K562 (cell line): ENCODE measurements around the gene PODN. TPM values are rescaled to one million over a fixed set of nuclear protein-coding genes. Genes with fewer than 3 reads are reported as not detected.

ENCODE experiments used
- ATAC-seq: fragments of 200-7000 bp; cut with Tn5 transposase; 3 replicates; pipeline ENCODE4 v1.9.1; 2020; ENCODE audit warnings: moderate library complexity
- BruUV-seq: library from RNA; stranded (reverse); fragments of 400-500 nt; replicated peaks from 2 replicates; lab custom pipeline; 2021; lab: Mats Ljungman, UMichigan
- CTCF ChIA-PET: fragments of 300-600 bp; formaldehyde crosslinking; extraction: SDS; loops from one replicate; lab custom pipeline; 2021; ENCODE audit warnings: low intra/inter-chr PET ratio; lab: Yijun Ruan, JAX
- POLR2A ChIA-PET: fragments of 300-600, 350-650 bp; sonication (Branson Sonifier 250); formaldehyde crosslinking; extraction: SDS; loops from one replicate; lab custom pipeline; 2021; ENCODE audit warnings: antibody characterized with exemption, inconsistent platforms; lab: Yijun Ruan, JAX
- DNase-seq, 4 experiments: peaks; one replicate each; pipeline versions ENCODE4 v3.0.0 to v3.0.0-alpha.2; 2011 to 2018; ENCODE audit warnings: low spot score in 3 of 4, mixed read lengths in 3 of 4; ENCODE audit errors: extremely low read depth in 1 of 4
- FAIRE-seq: peaks from 2 replicates; lab custom pipeline; 2011; peaks lifted over from hg19 to GRCh38; lab: Jason Lieb, UNC
- H2AFZ ChIP-seq: 2 replicates; pipeline ENCODE4 v1.6.0; 2011; ENCODE audit warnings: low read depth, low read length, control low read depth, inconsistent platforms
- H3K27ac ChIP-seq: fragments of 200-600 bp; 3 replicates; pipeline ENCODE4 v1.8.0; 2011; ENCODE audit warnings: low read depth, mild to moderate bottlenecking, control low read depth, inconsistent platforms, low read length, moderate library complexity, mixed read lengths; ENCODE audit errors: extremely low read depth
- H3K27me3 ChIP-seq, 2 experiments: fragments of 300-600 bp in 1 of 2; 2 replicates in 1 of 2; 3 replicates in 1 of 2; pipeline versions ENCODE4 v1.6.0 to v1.8.0; 2011; ENCODE audit warnings: inconsistent platforms in 2 of 2, low read length in 2 of 2, mild to moderate bottlenecking in 1 of 2, mixed read lengths in 1 of 2, moderate library complexity in 1 of 2; ENCODE audit not compliant: control insufficient read depth in 2 of 2, insufficient read depth in 2 of 2
- H3K36me3 ChIP-seq: fragments of 300-600 bp; 3 replicates; pipeline ENCODE4 v1.8.0; 2011; ENCODE audit warnings: mild to moderate bottlenecking, low read length, inconsistent platforms; ENCODE audit not compliant: control insufficient read depth, insufficient read depth
- H3K4me1 ChIP-seq, 2 experiments: fragments of 200-600 bp in 1 of 2; replicated peaks in 1 of 2; 2 replicates in 1 of 2; 3 replicates in 1 of 2; pipeline versions ENCODE4 v1.5.1 to v1.8.0; 2011; ENCODE audit warnings: inconsistent platforms in 2 of 2, low read length in 2 of 2, mild to moderate bottlenecking in 1 of 2, mixed read lengths in 1 of 2, moderate library complexity in 1 of 2; ENCODE audit not compliant: control insufficient read depth in 2 of 2, insufficient read depth in 2 of 2
- H3K4me2 ChIP-seq: 2 replicates; pipeline ENCODE4 v1.6.1; 2011; ENCODE audit warnings: low read length, control low read depth, inconsistent platforms, mixed read lengths; ENCODE audit not compliant: insufficient read depth
- H3K4me3 ChIP-seq: fragments of 200-600 bp; sonication (generic), shearing (Covaris generic); 2 replicates; pipeline ENCODE4 v1.5.1; 2016; ENCODE audit warnings: control low read depth, inconsistent platforms
- H3K79me2 ChIP-seq: fragments of 200-600 bp; 3 replicates; pipeline ENCODE4 v1.8.0; 2011; ENCODE audit warnings: low read length, inconsistent platforms; ENCODE audit not compliant: control insufficient read depth, insufficient read depth
- H3K9ac ChIP-seq, 2 experiments: 2 replicates each; pipeline versions ENCODE4 v1.6.0 to v1.6.1; 2011; ENCODE audit warnings: low read depth in 2 of 2, low read length in 2 of 2, control low read depth in 1 of 2, inconsistent platforms in 1 of 2, mild to moderate bottlenecking in 1 of 2, mixed read lengths in 1 of 2; ENCODE audit not compliant: insufficient read depth in 1 of 2
- H3K9me1 ChIP-seq: one replicate; pipeline ENCODE4 v1.6.0; 2011; ENCODE audit warnings: inconsistent platforms, mild to moderate bottlenecking, low read length, moderate library complexity; ENCODE audit not compliant: control insufficient read depth, insufficient read depth
- H3K9me3 ChIP-seq: replicated peaks from 2 replicates; pipeline ENCODE4 v1.5.1; 2011; ENCODE audit warnings: low read depth, low read length, inconsistent platforms; ENCODE audit not compliant: control insufficient read depth, insufficient read depth
- H4K20me1 ChIP-seq: replicated peaks from 2 replicates; pipeline ENCODE4 v1.6.1; 2011; ENCODE audit warnings: low read length, inconsistent platforms, mixed read lengths; ENCODE audit not compliant: control insufficient read depth, insufficient read depth
- FOXP1 ChIP-seq: sonication (generic); formaldehyde crosslinking; IDR thresholded peaks from 2 replicates; pipeline ENCODE4 v1.8.0; 2022; ENCODE audit warnings: mild to moderate bottlenecking, missing genetic modification reagents
- JUND ChIP-seq, 2 experiments: IDR thresholded peaks; 2 replicates in 1 of 2; 3 replicates in 1 of 2; pipeline ENCODE4 v1.6.1; 2011; ENCODE audit warnings: borderline replicate concordance in 2 of 2, low read depth in 2 of 2, low read length in 2 of 2, improper control_type of control experiment in 1 of 2, missing biosample characterization in 1 of 2, missing genetic modification characterization in 1 of 2, missing genetic modification reagents in 1 of 2
- NCOR1 ChIP-seq: fragments of 450-650 bp; IDR thresholded peaks from 2 replicates; pipeline ENCODE4 v1.6.1; 2016; ENCODE audit warnings: mild to moderate bottlenecking, moderate library complexity
- NKRF ChIP-seq: fragments of 450-650 bp; IDR thresholded peaks from 2 replicates; pipeline ENCODE4 v1.6.1; 2016; ENCODE audit warnings: borderline replicate concordance
- PHB ChIP-seq: fragments of 250-450 bp; sonication (Bioruptor Pico); IDR thresholded peaks from 2 replicates; pipeline ENCODE4 v1.5.0; 2021
- PHB2 ChIP-seq: fragments of 450-650 bp; IDR thresholded peaks from 2 replicates; pipeline ENCODE4 v1.6.1; 2017; ENCODE audit warnings: low read depth
- SAFB2 ChIP-seq: fragments of 200-400 bp; formaldehyde crosslinking; IDR thresholded peaks from 2 replicates; pipeline ENCODE4 v1.6.1; 2018; ENCODE audit warnings: borderline replicate concordance, low read length, low read depth, moderate library complexity; ENCODE audit not compliant: severe bottlenecking
- U2AF1 ChIP-seq: fragments of 200-400 bp; formaldehyde crosslinking; optimal IDR thresholded peaks from 2 replicates; pipeline ENCODE3; 2017; ENCODE audit warnings: mild to moderate bottlenecking, low read depth, low read length, moderate library complexity
- VEZF1 ChIP-seq: fragments of 200-800 bp; sonication (Bioruptor generic); IDR thresholded peaks from 2 replicates; pipeline ENCODE4 v1.6.1; 2017; ENCODE audit warnings: missing genetic modification characterization, missing compliant biosample characterization
- ZNF431 ChIP-seq: sonication (generic); formaldehyde crosslinking; IDR thresholded peaks from 2 replicates; pipeline ENCODE4 v1.8.0; 2022; ENCODE audit warnings: mild to moderate bottlenecking, missing genetic modification reagents
- ZNF668 ChIP-seq: fragments of 250-450 bp; sonication (Bioruptor Pico); IDR thresholded peaks from 2 replicates; pipeline ENCODE4 v1.8.0; 2022; ENCODE audit warnings: mild to moderate bottlenecking, inconsistent platforms
- ZNF778 ChIP-seq: fragments of 450-650 bp; formaldehyde crosslinking; IDR thresholded peaks from 2 replicates; pipeline ENCODE4 v1.4.0; 2020; ENCODE audit warnings: mild to moderate bottlenecking, moderate library complexity
- WGBS: fragments of 100-300 bp; shearing (Covaris generic); methylation state at CpG from one replicate; pipeline ENCODE4 v1.1.6; 2016; ENCODE audit warnings: low coverage, mixed read lengths; ENCODE audit not compliant: insufficient coverage; ENCODE audit errors: missing lambda C conversion rate; 5-methylcytosine and 5-hydroxymethylcytosine counted together
- in situ Hi-C: fragments of 300-500 bp; cut with MboI; formaldehyde crosslinking; loops from 4 replicates; pipeline ENCODE4 v1.15.0; 2018; ENCODE audit warnings: inconsistent platforms, mixed read lengths
- intact Hi-C: fragments of 100-400 bp; cut with micrococcal nuclease; formaldehyde crosslinking; loops from 2 replicates; pipeline ENCODE4 v1.14.2; 2022
- polyA plus RNA-seq, 8 experiments: library from polyadenylated mRNA; depleted of rRNA in 4 of 8; stranded (reverse) in 5 of 8; unstranded in 3 of 8; fragments of >200 nt; fragmentation: Nextera tagmentation in 2 of 8; fragmentation: Illumina TruSeq in 1 of 8; extraction: Ambion mirVana in 2 of 8; extraction: Trizol in 1 of 8; gene quantifications; 2 replicates each; pipeline versions ENCODE4 v1.2.1 to v1.2.3, GENCODE V29; 2011 to 2014; ENCODE audit warnings: inconsistent platforms in 1 of 8, missing spikeins in 1 of 8
- total RNA-seq, 7 experiments: library from RNA; depleted of rRNA in 6 of 7; stranded (reverse); fragments of >200 nt in 6 of 7; fragmentation: Illumina TruSeq in 2 of 7; extraction: Trizol in 2 of 7; gene quantifications; 2 replicates each; pipeline versions ENCODE4 v1.2.1 to v1.2.3, GENCODE V29; 2011 to 2021; ENCODE audit warnings: low replicate concordance in 1 of 7
- TF ChIP-seq, protein P1 (sequence below): fragments of 250-450 bp; sonication (Bioruptor Pico); IDR thresholded peaks from 2 replicates; pipeline ENCODE4 v1.4.0; 2020; ENCODE audit warnings: mild to moderate bottlenecking, moderate library complexity

The PODN gene
- total and polyA plus RNA-seq, 9 of the 15 experiments (the other 6 are each of a cell fraction or from before 2014, with no cell fraction given): not detected

DNA sequence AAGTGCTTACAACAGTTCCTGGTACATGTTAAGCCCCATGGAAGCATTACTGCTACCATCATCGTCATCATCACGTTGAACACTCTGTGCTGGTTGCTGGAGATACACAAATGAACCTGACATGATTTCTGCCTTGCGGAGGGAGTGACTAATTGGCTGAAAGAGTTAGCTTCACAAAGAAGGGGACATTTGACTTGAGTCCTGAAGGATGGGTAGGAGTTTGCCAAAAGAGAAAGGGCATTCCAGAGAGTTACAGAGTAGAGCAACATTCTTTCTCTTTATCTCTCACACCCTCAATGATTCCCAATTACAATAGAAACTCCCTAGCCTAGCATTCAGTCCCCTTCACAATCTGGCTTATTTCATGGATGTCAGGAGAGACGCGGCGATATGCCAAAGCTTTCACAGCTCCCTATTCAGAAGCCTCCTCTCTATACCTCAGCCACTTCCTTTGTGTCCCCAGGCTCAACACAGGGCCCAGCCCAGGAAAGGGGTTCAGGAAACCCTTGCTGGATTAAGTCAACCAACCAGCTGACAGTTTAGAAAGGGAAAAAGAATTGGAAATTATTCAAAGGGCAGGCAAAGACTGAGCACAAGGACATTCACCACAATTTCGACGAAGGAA lies 42.4 kb downstream of the PODN start:
- no peak overlapping the region for H3K4me2 ChIP-seq
- 17% methylated on average over 8 of the region's 8 CpGs for WGBS
- BruUV-seq: no TSS peak
- ChIA-PET POLR2A (interaction anchor here (0.6 to 0.7 kb wide), 2 partner anchors 32 to 63 kb away, joined by 3 read pairs; no protein-coding TSS in a partner anchor), CTCF (no interaction called here)
- no peaks in the 10 kb centered on the region for H4K20me1 ChIP-seq
- in situ Hi-C loops (no loop called here), intact Hi-C loops (no loop called here)
- H3K27ac ChIP-seq: no peak overlapping the region
- H3K4me1 ChIP-seq: peaks cover 0 to 12% of the 10 kb centered on the region in 2 experiments; a peak in 1 of 5 replicates
- no peak overlapping the region for H2AFZ ChIP-seq
- H3K36me3 ChIP-seq: no peaks in the 10 kb centered on the region
- DNase-seq (no peak), ATAC-seq (no peak), FAIRE-seq (no peak)
- peaks cover 25% of the 10 kb centered on the region; the same call in 1 of the 2 replicates for H3K9me3 ChIP-seq
- H3K79me2 ChIP-seq: no peaks in the 10 kb centered on the region
- no peak overlapping the region for H3K4me3 ChIP-seq
- peaks cover 34 to 66% of the 10 kb centered on the region in 2 experiments for H3K27me3 ChIP-seq
- no peak overlapping the region for H3K9ac ChIP-seq
- no peaks in the 10 kb centered on the region for H3K9me1 ChIP-seq
- no peak for TF ChIP-seq NCOR1
- TF ChIP-seq, protein P1, sequence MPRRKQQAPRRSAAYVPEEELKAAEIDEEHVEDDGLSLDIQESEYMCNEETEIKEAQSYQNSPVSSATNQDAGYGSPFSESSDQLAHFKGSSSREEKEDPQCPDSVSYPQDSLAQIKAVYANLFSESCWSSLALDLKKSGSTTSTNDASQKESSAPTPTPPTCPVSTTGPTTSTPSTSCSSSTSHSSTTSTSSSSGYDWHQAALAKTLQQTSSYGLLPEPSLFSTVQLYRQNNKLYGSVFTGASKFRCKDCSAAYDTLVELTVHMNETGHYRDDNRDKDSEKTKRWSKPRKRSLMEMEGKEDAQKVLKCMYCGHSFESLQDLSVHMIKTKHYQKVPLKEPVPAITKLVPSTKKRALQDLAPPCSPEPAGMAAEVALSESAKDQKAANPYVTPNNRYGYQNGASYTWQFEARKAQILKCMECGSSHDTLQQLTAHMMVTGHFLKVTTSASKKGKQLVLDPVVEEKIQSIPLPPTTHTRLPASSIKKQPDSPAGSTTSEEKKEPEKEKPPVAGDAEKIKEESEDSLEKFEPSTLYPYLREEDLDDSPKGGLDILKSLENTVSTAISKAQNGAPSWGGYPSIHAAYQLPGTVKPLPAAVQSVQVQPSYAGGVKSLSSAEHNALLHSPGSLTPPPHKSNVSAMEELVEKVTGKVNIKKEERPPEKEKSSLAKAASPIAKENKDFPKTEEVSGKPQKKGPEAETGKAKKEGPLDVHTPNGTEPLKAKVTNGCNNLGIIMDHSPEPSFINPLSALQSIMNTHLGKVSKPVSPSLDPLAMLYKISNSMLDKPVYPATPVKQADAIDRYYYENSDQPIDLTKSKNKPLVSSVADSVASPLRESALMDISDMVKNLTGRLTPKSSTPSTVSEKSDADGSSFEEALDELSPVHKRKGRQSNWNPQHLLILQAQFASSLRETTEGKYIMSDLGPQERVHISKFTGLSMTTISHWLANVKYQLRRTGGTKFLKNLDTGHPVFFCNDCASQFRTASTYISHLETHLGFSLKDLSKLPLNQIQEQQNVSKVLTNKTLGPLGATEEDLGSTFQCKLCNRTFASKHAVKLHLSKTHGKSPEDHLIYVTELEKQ (CRISPR knock-in tag): no peak
- no peak for TF ChIP-seq PHB (CRISPR knock-in tag)
- no peak for TF ChIP-seq NKRF
- no peak for TF ChIP-seq VEZF1 (CRISPR knock-in tag)
- TF ChIP-seq U2AF1: no peak
- no peak for TF ChIP-seq ZNF668 (CRISPR knock-in tag)
- TF ChIP-seq ZNF431: no peak
- no peak for TF ChIP-seq JUND (IDR thresholded peaks at IDR 0.05; ENCODE audit: borderline replicate concordance, low read depth, low read length)
- TF ChIP-seq JUND (tag; IDR thresholded peaks at IDR 0.05; ENCODE audit: borderline replicate concordance, low read depth, low read length): no peak
- no peak for TF ChIP-seq PHB2
- TF ChIP-seq ZNF778: no peak
- TF ChIP-seq SAFB2: no peak
- no peak for TF ChIP-seq FOXP1 (CRISPR knock-in tag)
